ES-I3 (cell line): Measurements from ENCODE around the gene SLC37A2.

ENCODE experiments used
- H3K36me3 ChIP-seq: 2 replicates; pipeline ENCODE4 v1.6.1; 2013; ENCODE audit warnings: mild to moderate bottlenecking, low read length, control low read depth, moderate library complexity; ENCODE audit not compliant: insufficient read depth
- H3K4me1 ChIP-seq: 2 replicates; pipeline ENCODE4 v1.6.1; 2013; ENCODE audit warnings: mild to moderate bottlenecking, control low read depth, low read length; ENCODE audit not compliant: insufficient read depth
- H3K9ac ChIP-seq: 2 replicates; pipeline ENCODE4 v1.6.1; 2013; ENCODE audit warnings: low read depth, mild to moderate bottlenecking, low read length, moderate library complexity
- H3K9me3 ChIP-seq: 2 replicates; pipeline ENCODE4 v1.6.1; 2013; ENCODE audit warnings: mild to moderate bottlenecking, low read length, moderate library complexity; ENCODE audit not compliant: control insufficient read depth, insufficient read depth

Gene SLC37A2

GRCh38 chr11:125100136-125100535 lies 37.0 kb downstream of the SLC37A2 start:
- Histone ChIP-seq H3K36me3 (no peaks in the 10 kb centered on the region; the same call in 1 of the 2 replicates), H3K9me3 (no peaks in the 10 kb centered on the region), H3K4me1 (no peaks in the 10 kb centered on the region), H3K9ac (no peak overlapping the region)

GRCh38 chr11:125101596-125101995 lies 38.5 kb downstream of the SLC37A2 start:
- Histone ChIP-seq H3K4me1 (no peaks in the 10 kb centered on the region), H3K9ac (no peak overlapping the region)

GRCh38 chr11:125102025-125102424 lies 38.9 kb downstream of the SLC37A2 start:
- Histone ChIP-seq H3K9ac (no peak overlapping the region), H3K4me1 (no peaks in the 10 kb centered on the region), H3K9me3 (peaks cover 4% of the 10 kb centered on the region), H3K36me3 (no peaks in the 10 kb centered on the region; the same call in 1 of the 2 replicates)

More at GRCh38 chr11:125101596-125101995, 38.5 kb downstream of the SLC37A2 start:
- H3K9me3 ChIP-seq = no peaks in the 10 kb centered on the region
- H3K36me3 ChIP-seq = no peaks in the 10 kb centered on the region; the same call in 1 of the 2 replicates

- H3K9me3 ChIP-seq = peaks cover 6% of the 10 kb centered on the region
- H3K4me1 ChIP-seq = no peaks in the 10 kb centered on the region
- no peak overlapping the region for H3K9ac ChIP-seq
- no peaks in the 10 kb centered on the region; the same call in 1 of the 2 replicates for H3K36me3 ChIP-seq
Observed at GRCh38 chr11:125102510-125102909, 39.4 kb downstream of the SLC37A2 start.

GRCh38 chr11:125105926-125106325 lies 42.8 kb downstream of the SLC37A2 start:
- Histone ChIP-seq H3K4me1 (no peaks in the 10 kb centered on the region), H3K9ac (no peak overlapping the region)

GRCh38 chr11:125108469-125108868 lies 45.4 kb downstream of the SLC37A2 start:
- Histone ChIP-seq H3K9ac (no peak overlapping the region), H3K4me1 (no peaks in the 10 kb centered on the region), H3K36me3 (no peaks in the 10 kb centered on the region), H3K9me3 (peaks cover 6% of the 10 kb centered on the region)

More at GRCh38 chr11:125105926-125106325, 42.8 kb downstream of the SLC37A2 start:
- peaks cover 6% of the 10 kb centered on the region for H3K9me3 ChIP-seq
- H3K36me3 ChIP-seq = no peaks in the 10 kb centered on the region; the same call in 1 of the 2 replicates

- H3K9me3 ChIP-seq = peaks cover 6% of the 10 kb centered on the region
- H3K36me3 ChIP-seq = no peaks in the 10 kb centered on the region
- H3K9ac ChIP-seq = peak overlapping the region; percentile 99
- H3K4me1 ChIP-seq = no peaks in the 10 kb centered on the region
Observed at GRCh38 chr11:125110506-125110905, 47.4 kb downstream of the SLC37A2 start.

GRCh38 chr11:125111001-125111342 lies 47.9 kb downstream of the SLC37A2 start:
- Histone ChIP-seq H3K36me3 (no peaks in the 10 kb centered on the region), H3K4me1 (no peaks in the 10 kb centered on the region), H3K9ac (peak overlapping the region; percentile 99)

GRCh38 chr11:125111343-125112207 lies 48.5 kb downstream of the SLC37A2 start, which contains the start of gene TMEM218:
Gene TMEM218, minus strand, starts transcription at chr11:125111626. Its CDS starts 9,385 bp downstream, at chr11:125102241.
- no peaks in the 10 kb centered on the region for H3K4me1 ChIP-seq
- H3K36me3 ChIP-seq = no peaks in the 10 kb centered on the region
- peaks cover 6% of the 10 kb centered on the region for H3K9me3 ChIP-seq
- H3K9ac ChIP-seq = peak within 1 kb of the TSS; percentile 99

More at GRCh38 chr11:125111001-125111342, 47.9 kb downstream of the SLC37A2 start:
- H3K9me3 ChIP-seq = peaks cover 6% of the 10 kb centered on the region

- H3K9ac ChIP-seq = peak overlapping the region; percentile 52; the same call in 1 of the 2 replicates
- H3K36me3 ChIP-seq = no peaks in the 10 kb centered on the region
- H3K4me1 ChIP-seq = no peaks in the 10 kb centered on the region
- H3K9me3 ChIP-seq = peaks cover under 1% of the 10 kb centered on the region; the same call in 1 of the 2 replicates
Observed at GRCh38 chr11:125112208-125112604, 49.1 kb downstream of the SLC37A2 start.

- no peaks in the 10 kb centered on the region for H3K36me3 ChIP-seq
- H3K9ac ChIP-seq = no peak overlapping the region
- no peaks in the 10 kb centered on the region for H3K9me3 ChIP-seq
- H3K4me1 ChIP-seq = no peaks in the 10 kb centered on the region
Observed at GRCh38 chr11:125114518-125114917, 51.4 kb downstream of the SLC37A2 start.

- no peaks in the 10 kb centered on the region for H3K9me3 ChIP-seq
- H3K36me3 ChIP-seq = no peaks in the 10 kb centered on the region
- H3K4me1 ChIP-seq = no peaks in the 10 kb centered on the region
- no peak overlapping the region for H3K9ac ChIP-seq
Observed at GRCh38 chr11:125117429-125117828, 54.3 kb downstream of the SLC37A2 start.

- Histone ChIP-seq H3K9me3 (no peaks in the 10 kb centered on the region), H3K9ac (peak overlapping the region; percentile 16; the same call in 1 of the 2 replicates), H3K4me1 (no peaks in the 10 kb centered on the region), H3K36me3 (no peaks in the 10 kb centered on the region)
Observed at GRCh38 chr11:125123194-125123946, 60.3 kb downstream of the SLC37A2 start.

- Histone ChIP-seq H3K36me3 (no peaks in the 10 kb centered on the region), H3K9ac (peak overlapping the region; percentile 16; the same call in 1 of the 2 replicates), H3K9me3 (no peaks in the 10 kb centered on the region), H3K4me1 (no peaks in the 10 kb centered on the region)
Observed at GRCh38 chr11:125123947-125124617, 61.0 kb downstream of the SLC37A2 start.
